Head of caudate nucleus (tissue), 42 donors: Measurements from ENCODE around the gene GLP1R.

Experiments
- DNase-seq, 42 donors: peaks; one replicate each; pipeline versions ENCODE4 v3.0.0 to v3.0.0-alpha.2; 2020 to 2021; ENCODE audit warnings: mixed read lengths in 7 of 42
- intact Hi-C: fragments of 100-400 bp; cut with DNase I; formaldehyde crosslinking; loops from one replicate; pipeline ENCODE4 v1.15.0; 2022

The GLP1R gene

DNA sequence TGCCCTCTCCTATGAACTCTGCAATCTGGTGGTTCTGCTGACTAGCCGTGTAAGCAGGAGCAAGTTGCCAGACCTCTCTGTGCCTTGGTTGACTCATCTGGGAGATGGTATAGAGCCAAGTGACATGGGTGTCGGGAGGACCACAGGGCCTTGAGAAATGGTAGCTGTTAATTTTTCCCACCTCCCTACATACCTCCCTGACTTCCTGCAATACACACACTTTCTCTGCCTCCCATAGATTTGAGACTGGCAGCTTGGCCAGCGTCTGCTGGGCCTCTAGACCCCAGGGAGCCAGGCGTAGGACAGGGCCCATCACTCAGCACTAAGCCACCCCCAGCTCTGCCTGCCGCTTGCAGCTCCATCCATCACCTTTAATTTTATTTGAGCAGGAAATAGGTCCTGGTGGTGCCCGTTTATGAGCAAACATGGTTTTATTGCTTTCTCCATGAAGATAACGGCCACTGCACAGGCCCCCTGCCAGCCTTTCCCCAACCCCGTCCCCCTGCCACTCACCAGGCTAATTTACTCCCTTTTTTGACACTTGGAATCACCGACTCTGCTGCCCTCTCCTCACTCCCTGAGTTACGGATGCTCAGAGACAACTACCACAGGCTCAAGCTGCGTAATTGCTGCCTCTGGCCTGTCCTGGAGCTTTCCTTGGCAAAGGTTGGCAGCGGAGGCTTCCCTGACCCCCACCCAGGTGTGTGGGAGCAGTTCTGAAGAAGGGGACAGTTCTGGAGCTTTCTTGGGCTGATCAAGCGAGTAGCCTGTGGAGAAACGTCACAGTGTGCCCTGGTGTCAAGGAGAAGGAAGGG lies 11.1 kb downstream of the GLP1R start:
- intact Hi-C loops: no loop called here
- DNase-seq: no peak

GRCh38 chr6:39060467-39061160 lies 12.0 kb downstream of the GLP1R start:
- DNase-seq: no peak
- intact Hi-C loops: no loop called here

GRCh38 chr6:39061182-39061581 lies 12.6 kb downstream of the GLP1R start:
- no peak for DNase-seq
- intact Hi-C loops: no loop called here

DNA sequence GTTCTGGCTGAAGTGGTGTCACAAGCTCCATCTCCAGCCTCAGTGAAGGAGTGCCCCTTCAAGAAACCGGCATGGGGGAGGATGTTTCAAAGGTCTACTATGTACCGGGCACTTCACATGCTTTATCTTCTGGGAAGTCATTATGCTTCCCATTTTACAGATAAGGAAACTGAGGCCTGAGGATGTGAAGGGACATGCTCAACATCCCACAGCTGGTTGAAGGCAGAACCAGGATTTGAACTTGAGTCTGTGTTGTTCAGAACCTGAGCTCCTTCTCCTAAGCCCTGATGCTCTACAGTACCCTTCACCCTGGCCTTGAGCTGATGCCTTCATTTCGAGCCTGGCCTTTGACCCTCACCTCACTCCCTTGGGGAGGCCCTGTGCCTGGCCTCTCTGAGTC lies 13.0 kb downstream of the GLP1R start:
- intact Hi-C loops: no loop called here
- DNase-seq: no peak

DNA sequence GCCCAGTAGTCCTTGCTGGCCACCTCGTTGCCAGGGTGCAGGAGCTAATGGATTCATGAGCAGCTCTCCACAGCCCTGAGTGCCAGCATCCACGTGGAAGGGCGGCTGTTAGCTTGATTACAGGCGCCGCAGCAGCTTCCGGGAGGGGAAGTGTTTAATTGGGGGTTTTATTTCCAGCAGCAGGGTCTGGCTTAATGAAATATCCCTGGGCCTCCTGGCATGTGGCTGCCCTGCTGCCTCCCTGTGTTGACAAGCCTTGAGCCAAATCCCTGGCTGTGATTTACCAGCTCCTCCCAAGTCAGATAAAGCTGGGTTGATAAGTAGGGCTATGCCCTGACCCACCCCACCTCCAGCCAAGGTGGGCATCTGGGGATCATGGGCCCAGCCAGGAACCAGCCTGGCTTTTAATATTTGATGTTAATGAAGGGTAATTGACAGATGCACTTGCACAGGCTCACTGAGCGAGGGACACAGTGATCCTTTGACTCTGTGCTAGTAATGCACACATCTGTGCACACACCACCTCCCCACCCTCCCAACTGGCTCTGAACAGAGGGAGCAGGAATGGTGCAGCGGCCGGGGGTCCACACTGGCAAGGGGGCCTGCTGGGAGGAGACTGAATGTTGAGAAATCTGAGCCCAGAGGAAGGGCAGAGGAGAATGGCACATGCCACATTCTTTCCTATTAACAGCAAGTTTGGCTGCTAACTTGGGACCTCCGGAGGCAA lies 13.6 kb downstream of the GLP1R start:
- intact Hi-C loops: no loop called here
- DNase-seq: no peak

- intact Hi-C loops: no loop called here
- no peak for DNase-seq
Measured at GRCh38 chr6:39063526-39063925, 14.9 kb downstream of the GLP1R start.

DNA sequence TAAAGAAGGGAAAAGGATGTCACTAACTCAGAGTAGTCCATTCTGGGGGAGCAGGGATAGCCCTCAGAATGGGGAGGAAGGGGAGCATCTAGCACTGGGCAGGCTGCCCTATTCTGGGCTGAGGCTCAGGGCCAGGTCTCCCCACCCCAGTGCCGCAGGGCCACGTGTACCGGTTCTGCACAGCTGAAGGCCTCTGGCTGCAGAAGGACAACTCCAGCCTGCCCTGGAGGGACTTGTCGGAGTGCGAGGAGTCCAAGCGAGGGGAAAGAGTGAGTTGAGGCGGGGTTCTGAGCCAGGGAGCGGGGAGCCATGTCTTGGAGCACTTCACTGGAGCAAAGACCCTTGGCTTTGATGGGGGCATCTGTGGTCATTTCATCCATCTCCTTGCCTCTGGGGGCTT lies 17.0 kb downstream of the GLP1R start:
- DNase-seq: no peak

DNA sequence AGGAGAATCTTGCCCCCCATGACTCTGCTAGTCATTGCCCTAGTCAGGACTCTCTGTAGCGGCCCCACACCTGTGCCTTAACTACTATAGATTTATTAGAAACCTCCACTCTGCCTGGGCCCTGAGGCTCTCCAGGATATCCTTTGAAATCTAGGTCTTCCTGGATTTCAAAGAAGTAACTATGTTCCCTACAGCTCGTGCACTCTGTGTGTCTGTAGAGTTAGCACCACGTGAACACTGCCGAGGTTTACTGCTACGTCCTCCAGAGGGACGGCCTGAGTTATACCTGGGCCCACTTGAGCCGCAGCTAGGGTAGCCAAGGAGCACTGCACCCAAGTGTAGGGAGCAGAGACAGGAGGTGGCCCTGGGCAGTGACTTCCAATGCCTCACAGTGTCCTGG lies 19.8 kb downstream of the GLP1R start:
- intact Hi-C loops: no loop called here
- no peak for DNase-seq

More for the DNA sequence above, 17.0 kb downstream of the GLP1R start:
- intact Hi-C loops: no loop called here

DNA sequence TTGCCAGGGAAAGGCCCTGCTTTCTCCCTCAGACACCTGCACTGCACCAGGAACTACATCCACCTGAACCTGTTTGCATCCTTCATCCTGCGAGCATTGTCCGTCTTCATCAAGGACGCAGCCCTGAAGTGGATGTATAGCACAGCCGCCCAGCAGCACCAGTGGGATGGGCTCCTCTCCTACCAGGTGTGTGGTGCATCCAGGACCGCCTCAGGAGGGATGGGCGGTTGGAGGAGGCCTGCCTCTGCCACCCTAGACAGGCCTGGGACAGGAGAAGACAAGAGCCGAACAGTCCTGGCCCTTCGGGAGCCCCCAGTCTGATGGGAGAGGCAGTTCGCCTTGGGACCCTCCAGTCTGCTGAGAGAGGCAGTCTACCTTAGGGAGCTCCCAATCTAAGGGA lies 24.2 kb downstream of the GLP1R start:
- intact Hi-C loops: no loop called here
- peak in 4 of 42 donors; percentile 14 to 32 (median 22) for DNase-seq

DNA sequence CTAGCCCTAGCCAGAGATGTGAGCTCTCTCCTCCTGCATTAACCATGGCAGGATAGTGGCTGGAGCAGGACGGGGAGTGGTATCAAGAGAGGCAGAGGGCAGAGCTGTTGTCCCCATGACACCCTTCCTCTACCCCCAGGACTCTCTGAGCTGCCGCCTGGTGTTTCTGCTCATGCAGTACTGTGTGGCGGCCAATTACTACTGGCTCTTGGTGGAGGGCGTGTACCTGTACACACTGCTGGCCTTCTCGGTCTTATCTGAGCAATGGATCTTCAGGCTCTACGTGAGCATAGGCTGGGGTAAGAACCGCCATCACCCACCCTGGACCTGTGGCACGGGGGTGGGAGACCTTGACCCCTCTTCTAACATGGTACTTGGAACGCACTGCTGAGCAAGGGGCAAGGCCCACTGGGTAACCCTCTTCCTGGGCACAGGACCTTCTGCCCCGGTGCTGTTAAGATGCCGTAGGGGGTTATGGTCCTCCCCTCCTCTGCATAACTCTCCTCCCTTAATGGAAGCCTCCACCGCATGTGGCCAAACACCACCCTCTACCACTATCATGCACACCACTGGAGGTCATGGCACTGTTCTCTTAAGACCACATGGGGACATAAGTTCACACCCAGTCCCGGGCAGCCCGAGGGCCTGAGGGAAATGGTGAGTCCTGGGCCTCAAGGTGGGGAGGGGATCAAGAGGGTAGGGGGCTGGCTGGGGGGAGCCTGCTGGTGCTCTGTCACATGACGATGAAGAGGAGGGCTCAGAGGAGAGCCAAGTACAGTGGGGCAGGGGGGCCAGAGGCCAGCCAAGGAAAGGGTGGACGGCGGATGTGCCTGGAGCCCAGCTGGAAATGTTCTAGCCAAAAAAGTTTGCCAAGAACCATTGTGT lies 25.1 kb downstream of the GLP1R start:
- peak in 3 of 42 donors; percentile 9 to 29 (median 19) for DNase-seq
- intact Hi-C loops: no loop called here

GRCh38 chr6:39074486-39074885 lies 25.9 kb downstream of the GLP1R start:
- intact Hi-C loops: no loop called here
- DNase-seq: peak in 3 of 42 donors; percentile 10 to 29 (median 15)

DNA sequence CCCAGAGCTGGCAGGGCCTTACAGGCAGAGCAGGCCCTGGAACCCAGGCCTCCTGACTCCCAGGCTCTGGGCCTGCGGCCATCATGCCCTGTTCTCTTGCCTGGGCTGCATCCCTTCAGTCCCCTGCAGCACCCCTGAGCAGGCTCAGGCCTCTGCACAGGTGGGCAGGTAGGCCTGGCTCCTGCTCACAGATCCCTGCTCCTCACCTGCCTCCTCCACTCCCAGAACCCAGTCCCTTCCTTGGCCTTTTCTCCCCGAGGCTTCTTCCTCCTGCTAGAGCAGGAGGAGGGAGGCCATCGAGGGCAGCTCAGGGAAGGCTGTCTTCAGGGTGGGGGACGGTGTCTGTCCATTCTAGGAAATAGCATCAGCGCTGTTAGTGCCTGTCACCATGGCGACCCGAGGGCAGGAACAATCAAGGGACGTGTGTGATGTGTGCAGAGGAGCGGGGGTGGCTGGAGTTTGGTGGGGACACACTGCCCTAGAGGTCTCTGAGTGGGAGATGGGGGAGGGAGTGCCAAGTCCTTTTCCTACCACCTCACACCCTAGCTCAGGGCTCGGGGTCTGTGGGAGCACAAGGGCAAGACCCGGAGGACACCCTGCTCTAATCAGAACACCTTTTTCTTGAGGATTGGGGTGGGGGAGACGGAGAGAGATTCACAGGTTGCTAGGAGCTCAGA lies 26.6 kb downstream of the GLP1R start:
- intact Hi-C loops: no loop called here
- peak in 4 of 42 donors; percentile 3 to 30 (median 20) for DNase-seq

DNA sequence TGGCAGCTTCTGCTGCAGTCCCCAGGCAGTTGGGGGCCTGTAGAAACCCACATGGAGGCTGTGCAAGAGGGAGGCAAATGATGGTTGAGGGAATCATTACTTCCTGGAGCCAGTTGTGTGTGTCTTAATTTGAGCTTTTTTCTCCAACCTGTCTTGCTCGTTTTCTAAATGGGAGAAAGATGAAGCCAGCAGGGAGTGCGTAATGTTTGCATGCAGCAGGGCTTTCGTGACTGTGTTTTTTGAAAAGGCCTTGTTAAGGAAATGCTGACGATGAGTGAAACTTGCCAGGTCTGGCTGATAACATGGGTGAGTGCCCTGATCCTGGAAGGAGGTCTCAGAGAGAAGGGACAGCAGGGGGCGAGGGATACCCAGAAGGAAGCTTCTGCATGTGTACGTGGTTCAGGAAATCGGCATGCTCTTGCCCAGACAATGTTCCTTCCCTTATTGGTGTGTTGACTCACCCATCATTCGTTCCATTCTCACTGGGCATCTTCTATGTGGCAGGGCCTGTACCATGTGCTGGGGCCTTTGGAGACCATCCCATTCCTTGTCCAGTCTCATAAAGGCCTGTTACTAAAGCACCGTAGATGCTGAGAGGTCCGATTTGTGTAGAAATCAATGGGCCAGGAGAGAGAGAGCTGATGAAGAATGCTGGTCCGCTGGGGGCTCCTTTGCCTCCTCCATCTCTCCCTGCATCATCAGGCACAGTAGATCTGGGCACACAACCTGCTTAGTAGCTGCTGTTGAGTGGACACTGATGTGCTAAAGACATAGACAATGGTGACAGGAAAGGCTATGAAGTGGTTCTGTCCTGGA lies 27.4 kb downstream of the GLP1R start:
- peak in 5 of 42 donors; percentile 1 to 22 (median 15) for DNase-seq
- intact Hi-C loops: no loop called here

DNA sequence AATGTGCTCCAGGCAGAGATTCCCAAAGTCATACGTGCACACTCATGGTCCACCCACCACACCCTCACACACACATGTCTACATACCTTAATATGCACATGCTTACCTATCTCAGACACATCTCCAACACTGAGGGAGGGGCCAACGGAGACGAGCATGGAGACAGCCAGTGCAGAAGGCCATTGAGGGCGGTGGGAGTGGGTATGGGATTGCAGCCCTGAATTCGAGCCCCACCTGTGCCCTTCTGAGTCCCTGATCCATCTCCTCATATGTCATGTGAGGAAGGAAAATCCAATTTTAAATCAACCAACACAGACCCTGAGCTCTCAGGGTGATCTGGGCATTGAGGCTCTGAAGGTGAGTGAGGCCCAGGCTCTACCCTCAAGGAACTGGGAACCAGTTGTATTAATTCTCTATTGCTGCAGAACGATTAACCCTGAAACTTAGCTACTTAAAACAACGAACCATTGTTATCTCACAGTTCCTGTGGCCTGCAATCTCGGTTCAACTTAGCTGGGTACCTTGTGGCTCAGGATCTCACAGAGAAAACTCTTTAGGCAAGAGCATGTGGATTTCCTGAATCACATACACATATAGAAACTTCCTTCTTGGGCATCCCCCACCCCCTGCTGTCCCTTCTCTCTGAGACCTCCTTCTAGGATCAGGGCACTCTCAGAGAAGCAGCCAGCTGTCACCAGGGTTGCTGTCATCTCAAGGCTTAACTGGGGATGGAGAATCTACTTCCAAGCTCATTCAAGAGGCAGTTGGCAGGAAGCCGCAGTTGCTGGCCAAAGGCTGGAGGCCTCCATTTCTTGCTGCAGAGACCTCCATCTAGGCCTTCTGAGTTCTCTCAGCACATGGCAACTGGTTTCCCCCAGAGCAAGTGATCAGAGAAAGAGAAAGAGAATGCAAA lies 28.3 kb downstream of the GLP1R start:
- DNase-seq: peak in 3 of 42 donors; percentile 7 to 14 (median 10)
- intact Hi-C loops: no loop called here

DNA sequence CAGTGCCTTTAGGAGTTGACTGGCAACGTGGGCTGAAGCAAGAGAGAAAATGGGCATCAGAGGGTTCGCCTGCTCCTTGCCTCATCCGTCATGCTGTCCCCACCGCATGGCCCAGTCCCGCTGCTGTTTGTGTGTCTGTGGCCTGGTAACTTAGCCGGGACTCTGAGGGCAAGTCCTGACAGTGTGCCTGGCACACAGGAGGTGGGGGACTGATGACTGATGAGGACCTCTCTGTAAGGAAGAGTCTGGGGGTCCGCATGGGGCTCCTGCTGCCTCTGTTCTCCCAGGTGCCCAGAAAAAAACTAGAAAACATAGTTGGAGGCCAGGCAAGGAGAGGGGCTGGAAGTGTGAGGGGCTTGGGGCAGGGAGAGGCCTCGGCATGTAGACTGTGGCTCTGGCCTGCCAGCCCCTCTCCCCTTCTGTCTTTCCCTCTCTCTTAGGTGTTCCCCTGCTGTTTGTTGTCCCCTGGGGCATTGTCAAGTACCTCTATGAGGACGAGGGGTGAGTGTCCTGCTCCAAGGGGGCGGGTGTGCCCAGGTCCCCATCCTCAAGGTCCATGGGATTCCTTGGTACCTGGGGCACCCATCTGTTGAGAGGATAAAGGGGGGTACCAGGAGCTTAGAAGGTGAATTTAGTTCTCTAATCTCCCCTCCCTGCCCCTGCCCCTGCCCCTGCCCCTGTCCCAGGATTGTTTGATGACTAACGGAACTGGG lies 29.5 kb downstream of the GLP1R start:
- intact Hi-C loops: no loop called here
- DNase-seq: peak in 1 of 42 donors; percentile 18

- peak in 2 of 42 donors; percentile 11 to 22 for DNase-seq
- intact Hi-C loops: no loop called here
Measured at GRCh38 chr6:39078695-39079094, 30.1 kb downstream of the GLP1R start.
